H1 (cell line): ENCODE results near the gene SLC6A18. TPM values are rescaled to one million over a fixed set of nuclear protein-coding genes. Genes with fewer than 3 reads are reported as not detected.

Experiments used
- CTCF ChIA-PET: fragments of 300-600 bp; sonication (Branson Sonifier 250); formaldehyde crosslinking; loops from one replicate; lab custom pipeline; 2021; ENCODE audit not compliant: partially characterized antibody; lab: Charles Lee
- POLR2A ChIA-PET: fragments of 300-600 bp; sonication (Branson Sonifier 250); formaldehyde crosslinking; loops from one replicate; lab custom pipeline; 2021; ENCODE audit warnings: inconsistent platforms; ENCODE audit not compliant: partially characterized antibody; lab: Charles Lee
- DNase-seq, 2 experiments: peaks; one replicate each; pipeline versions ENCODE4 v3.0.0 to v3.0.0-alpha.2; 2010 to 2022; ENCODE audit warnings: low spot score in 2 of 2, low read depth in 1 of 2, mixed read lengths in 1 of 2
- FAIRE-seq: peaks from 2 replicates; lab custom pipeline; 2011; peaks lifted over from hg19 to GRCh38; lab: Jason Lieb, UNC
- H2AFZ ChIP-seq: 2 replicates; pipeline ENCODE4 v1.8.1; 2012; ENCODE audit warnings: low read length, inconsistent platforms
- H2AK5ac ChIP-seq: 2 replicates; pipeline ENCODE4 v1.6.1; 2013; ENCODE audit warnings: low read depth, low read length
- H2BK120ac ChIP-seq: replicated peaks from 2 replicates; pipeline ENCODE3; 2013; ENCODE audit warnings: low read depth, low read length, inconsistent platforms
- H2BK12ac ChIP-seq: 2 replicates; pipeline ENCODE4 v1.6.1; 2013; ENCODE audit warnings: low read depth, low read length
- H2BK15ac ChIP-seq: 2 replicates; pipeline ENCODE4 v1.6.1; 2013; ENCODE audit warnings: low read length
- H2BK20ac ChIP-seq: 2 replicates; pipeline ENCODE4 v1.6.1; 2013; ENCODE audit warnings: low read length
- H2BK5ac ChIP-seq: 2 replicates; pipeline ENCODE4 v1.6.1; 2013; ENCODE audit warnings: low read depth, low read length
- H3K14ac ChIP-seq: 2 replicates; pipeline ENCODE4 v1.6.1; 2013; ENCODE audit warnings: inconsistent platforms; ENCODE audit not compliant: insufficient read length
- H3K18ac ChIP-seq: 2 replicates; pipeline ENCODE4 v1.6.1; 2013; ENCODE audit warnings: low read length; ENCODE audit errors: extremely low read depth
- H3K23ac ChIP-seq: 2 replicates; pipeline ENCODE4 v1.6.1; 2013; ENCODE audit warnings: inconsistent platforms; ENCODE audit not compliant: insufficient read length
- H3K23me2 ChIP-seq: 2 replicates; pipeline ENCODE4 v1.6.1; 2013; ENCODE audit warnings: low read depth, low read length
- H3K27ac ChIP-seq: 2 replicates; pipeline ENCODE4 v1.6.1; 2011; ENCODE audit warnings: low read depth, low read length, inconsistent platforms
- H3K27me3 ChIP-seq, 4 experiments: replicated peaks in 1 of 4; 1 replicate in 1 of 4; 2 replicates in 3 of 4; pipeline versions ENCODE4 v1.6.1 to v1.8.1; 2011 to 2013; ENCODE audit warnings: low read length in 3 of 4, mild to moderate bottlenecking in 3 of 4, inconsistent platforms in 2 of 4, mixed read lengths in 2 of 4, moderate library complexity in 1 of 4; ENCODE audit not compliant: control insufficient read depth in 3 of 4, insufficient read depth in 3 of 4; ENCODE audit errors: extremely low read depth in 1 of 4
- H3K36me3 ChIP-seq, 4 experiments: 2 replicates each; pipeline versions ENCODE4 v1.6.1 to v1.8.1; 2011 to 2013; ENCODE audit warnings: mild to moderate bottlenecking in 4 of 4, low read length in 3 of 4, moderate library complexity in 2 of 4, control low read depth in 1 of 4, inconsistent platforms in 1 of 4; ENCODE audit not compliant: insufficient read depth in 4 of 4, control insufficient read depth in 2 of 4
- H3K4ac ChIP-seq: replicated peaks from 2 replicates; pipeline ENCODE3; 2013; ENCODE audit warnings: low read length, low read depth, mixed read lengths, inconsistent platforms; ENCODE audit not compliant: insufficient read length
- H3K4me1 ChIP-seq, 4 experiments: replicated peaks in 1 of 4; 1 replicate in 1 of 4; 2 replicates in 3 of 4; pipeline versions ENCODE4 v1.6.1 to v1.8.1; 2011 to 2013; ENCODE audit warnings: low read length in 3 of 4, inconsistent platforms in 2 of 4, mixed read lengths in 1 of 4; ENCODE audit not compliant: insufficient read depth in 4 of 4, control insufficient read depth in 3 of 4
- H3K4me2 ChIP-seq, 2 experiments: 2 replicates each; pipeline versions ENCODE4 v1.6.1 to v1.8.1; 2011 to 2013; ENCODE audit warnings: low read depth in 2 of 2, low read length in 2 of 2, control low read depth in 1 of 2, inconsistent platforms in 1 of 2, mild to moderate bottlenecking in 1 of 2; ENCODE audit not compliant: insufficient read depth in 1 of 2
- H3K4me3 ChIP-seq, 4 experiments: fragments of 200-600, 300-600 bp in 1 of 4; sonication (generic), shearing (Covaris generic), sonication (Bioruptor Twin) in 1 of 4; 2 replicates each; pipeline versions ENCODE4 v1.5.1 to v1.8.1; 2011 to 2016; ENCODE audit warnings: low read length in 4 of 4, low read depth in 3 of 4, control low read depth in 2 of 4, inconsistent platforms in 2 of 4, mild to moderate bottlenecking in 2 of 4, mixed read lengths in 1 of 4, moderate library complexity in 1 of 4; ENCODE audit not compliant: insufficient read depth in 2 of 4; ENCODE audit errors: extremely low read depth in 1 of 4
- H3K56ac ChIP-seq: replicated peaks from 2 replicates; pipeline ENCODE3; 2013; ENCODE audit warnings: low read depth, mild to moderate bottlenecking, mixed read lengths, low read length, inconsistent platforms; ENCODE audit not compliant: insufficient read length
- H3K79me1 ChIP-seq: 2 replicates; pipeline ENCODE4 v1.6.1; 2013; ENCODE audit warnings: low read depth, low read length, control low read depth
- H3K79me2 ChIP-seq, 2 experiments: 2 replicates each; pipeline versions ENCODE4 v1.6.1 to v1.8.1; 2012 to 2013; ENCODE audit warnings: low read length in 2 of 2, mild to moderate bottlenecking in 2 of 2, inconsistent platforms in 1 of 2; ENCODE audit not compliant: insufficient read depth in 2 of 2, control insufficient read depth in 1 of 2
- H3K9ac ChIP-seq, 4 experiments: replicated peaks in 1 of 4; 1 replicate in 1 of 4; 2 replicates in 3 of 4; pipeline versions ENCODE4 v1.6.1 to v1.8.1; 2011 to 2013; ENCODE audit warnings: low read depth in 3 of 4, low read length in 3 of 4, control low read depth in 2 of 4, mild to moderate bottlenecking in 2 of 4, moderate library complexity in 2 of 4, inconsistent platforms in 1 of 4; ENCODE audit errors: extremely low read depth in 1 of 4
- H3K9me3 ChIP-seq, 2 experiments: 2 replicates each; pipeline versions ENCODE4 v1.6.1 to v1.8.1; 2012 to 2013; ENCODE audit warnings: mild to moderate bottlenecking in 2 of 2, moderate library complexity in 2 of 2, control low read depth in 1 of 2, inconsistent platforms in 1 of 2, low read depth in 1 of 2, low read length in 1 of 2, mixed read lengths in 1 of 2; ENCODE audit not compliant: insufficient read depth in 2 of 2
- H4K20me1 ChIP-seq, 2 experiments: replicated peaks in 1 of 2; 2 replicates each; pipeline versions ENCODE3 to v1.8.1; 2011 to 2013; ENCODE audit warnings: inconsistent platforms in 2 of 2, low read length in 2 of 2, mild to moderate bottlenecking in 1 of 2; ENCODE audit not compliant: insufficient read depth in 2 of 2, control insufficient read depth in 1 of 2
- H4K5ac ChIP-seq: 2 replicates; pipeline ENCODE4 v1.6.1; 2013; ENCODE audit warnings: low read length, low read depth, mixed read lengths, inconsistent platforms; ENCODE audit not compliant: insufficient read length
- H4K8ac ChIP-seq: 2 replicates; pipeline ENCODE4 v1.8.0; 2013; ENCODE audit warnings: mild to moderate bottlenecking, moderate library complexity, low read length, inconsistent platforms; ENCODE audit not compliant: insufficient read depth; ENCODE audit errors: extremely low read depth
- H4K91ac ChIP-seq: replicated peaks from 2 replicates; pipeline ENCODE3; 2013; ENCODE audit warnings: low read length, mixed read lengths, inconsistent platforms; ENCODE audit not compliant: insufficient read length
- GABPA ChIP-seq: IDR thresholded peaks from 2 replicates; pipeline ENCODE4 v1.6.1; 2011; ENCODE audit warnings: mild to moderate bottlenecking, low read length, moderate library complexity, borderline replicate concordance; ENCODE audit not compliant: insufficient read depth
- WGBS, 2 experiments: shearing (Covaris generic) in 1 of 2; methylation state at CpG; one replicate each; pipeline versions ENCODE4 v1.1.6 to v1.1.7; 2013 to 2015; ENCODE audit warnings: low lambda C conversion rate in 2 of 2, mixed read lengths in 2 of 2, inconsistent platforms in 1 of 2, low coverage in 1 of 2, missing lambda C conversion rate in 1 of 2; ENCODE audit not compliant: insufficient replicate concordance in 2 of 2, insufficient coverage in 1 of 2, insufficient read length in 1 of 2; ENCODE audit errors: extremely low coverage in 1 of 2, missing lambda C conversion rate in 1 of 2; 5-methylcytosine and 5-hydroxymethylcytosine counted together
- polyA plus RNA-seq, 7 experiments: library from polyadenylated mRNA; depleted of rRNA in 3 of 7; stranded (reverse) in 5 of 7; unstranded in 2 of 7; fragments of >200 nt in 5 of 7; fragments of 200-250 nt in 2 of 7; gene quantifications; 1 replicate in 5 of 7; 2 replicates in 1 of 7; 4 replicates in 1 of 7; pipeline versions ENCODE4 v1.2.1 to v1.2.3, GENCODE V29; 2011 to 2013; ENCODE audit warnings: missing spikeins in 2 of 7, mixed read lengths in 2 of 7
- total RNA-seq: library from RNA; stranded (reverse); fragmentation: NEBNext Ultra II Directional; extraction: Animal tissue kit (Norgen Biotek cat#: 25700); gene quantifications from 2 replicates; pipeline ENCODE4 v1.2.1, GENCODE V29; 2021
- TF ChIP-seq, protein P1 (sequence below): IDR thresholded peaks from 2 replicates; pipeline ENCODE4 v1.6.1; 2011; ENCODE audit warnings: low read length, improper control_type of control experiment

SLC6A18 gene
- total and polyA plus RNA-seq, 2 of the 8 experiments (the other 6 are each of a cell fraction or from before 2014, with no cell fraction given) = not detected

DNA sequence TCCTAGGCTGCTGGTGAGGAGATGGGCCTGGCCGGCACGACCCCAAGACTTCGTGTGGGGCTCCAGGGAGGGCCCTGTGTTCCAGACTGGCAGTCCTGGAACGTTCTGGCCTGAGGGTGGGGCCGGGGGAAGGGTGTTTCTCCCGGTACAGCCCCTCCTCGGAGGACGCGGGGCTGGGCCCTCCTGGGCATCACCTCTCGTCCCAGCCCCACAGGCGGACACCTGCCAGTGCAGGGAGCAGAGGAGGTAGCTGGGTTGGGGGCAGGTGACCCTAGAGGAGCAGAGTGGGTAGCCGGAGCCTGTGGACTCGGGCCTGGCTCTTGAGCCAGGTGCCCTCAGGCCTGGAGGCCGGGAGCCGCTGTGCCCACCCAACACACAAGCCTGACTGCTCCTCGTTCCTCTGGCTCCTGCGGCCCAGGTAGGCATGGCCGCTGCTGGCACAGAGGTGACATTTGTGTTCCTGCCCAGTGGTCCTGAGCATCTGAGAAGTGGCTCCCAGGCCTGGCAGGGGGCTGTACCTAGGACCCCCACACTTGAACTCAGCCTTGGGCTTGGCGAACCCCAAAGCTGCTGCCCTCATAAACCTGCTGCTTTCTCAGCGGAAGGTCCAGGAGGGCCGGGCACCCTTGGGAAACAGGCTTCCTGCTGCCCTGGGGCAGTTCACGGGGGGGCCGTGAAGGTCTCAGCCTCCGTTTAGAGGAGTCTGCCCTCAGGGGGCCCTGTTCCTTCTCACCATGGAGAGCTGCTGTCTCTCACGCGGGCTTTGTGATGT is 23.0 kb upstream of the SLC6A18 start:
- Histone ChIP-seq H2BK5ac (no peak overlapping the region), H3K14ac (no peak overlapping the region), H3K23ac (no peak overlapping the region), H3K27me3 (no peaks in the 10 kb centered on the region; a peak in 1 of 7 replicates), H3K79me1 (no peaks in the 10 kb centered on the region), H3K36me3 (no peaks in the 10 kb centered on the region), H3K23me2 (no peaks in the 10 kb centered on the region), H4K20me1 (no peaks in the 10 kb centered on the region), H3K4me2 (no peak overlapping the region), H3K18ac (no peak overlapping the region; the same call in 1 of the 2 replicates), H3K4me1 (peaks cover 0 to 3% (median 0%) of the 10 kb centered on the region in 4 experiments; a peak in 1 of 7 replicates), H2BK20ac (no peak overlapping the region), H3K4ac (no peak overlapping the region), H2AK5ac (no peak overlapping the region), H2BK12ac (no peak overlapping the region), H2BK15ac (no peak overlapping the region), H3K4me3 (no peak overlapping the region), H3K27ac (no peak overlapping the region), H3K79me2 (no peaks in the 10 kb centered on the region), H4K91ac (no peak overlapping the region), H3K9me3 (no peaks in the 10 kb centered on the region), H3K56ac (no peak overlapping the region), H2BK120ac (no peak overlapping the region), H4K5ac (no peak overlapping the region), H3K9ac (no peak overlapping the region), H4K8ac (no peak overlapping the region; the same call in 1 of the 2 replicates), H2AFZ (no peak overlapping the region)
- ChIA-PET CTCF (interaction anchor here (1.3 to 2.3 kb wide), 6 partner anchors 11 to 270 kb away, joined by 3 to 13 read pairs (median 4); no protein-coding TSS in a partner anchor), POLR2A (interaction anchor here (1.1 to 1.3 kb wide), 2 partner anchors 92 to 114 kb away, joined by 3 read pairs; no protein-coding TSS in a partner anchor)
- 0 out of 2 replicates have a peak, but pooled peaks have one; percentile 13 for TF ChIP-seq GABPA
- TF ChIP-seq, protein P1, sequence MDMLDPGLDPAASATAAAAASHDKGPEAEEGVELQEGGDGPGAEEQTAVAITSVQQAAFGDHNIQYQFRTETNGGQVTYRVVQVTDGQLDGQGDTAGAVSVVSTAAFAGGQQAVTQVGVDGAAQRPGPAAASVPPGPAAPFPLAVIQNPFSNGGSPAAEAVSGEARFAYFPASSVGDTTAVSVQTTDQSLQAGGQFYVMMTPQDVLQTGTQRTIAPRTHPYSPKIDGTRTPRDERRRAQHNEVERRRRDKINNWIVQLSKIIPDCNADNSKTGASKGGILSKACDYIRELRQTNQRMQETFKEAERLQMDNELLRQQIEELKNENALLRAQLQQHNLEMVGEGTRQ = no peak
- DNase-seq (no peak), FAIRE-seq (no peak)
- 92% methylated on average over 19 of the region's 26 CpGs; no CpG with 5 or more reads in 1 of the 2 experiments for WGBS, 2 experiments
